Loucy (cell line): ENCODE measurements around the gene LRRC4C.

Source experiments
- H2AFZ ChIP-seq: fragments of 200-600 bp; sonication (generic); 2 replicates; pipeline ENCODE4 v1.6.0; 2016; ENCODE audit warnings: antibody characterized with exemption, mild to moderate bottlenecking, low read length, moderate library complexity
- H3F3A ChIP-seq: fragments of 200-600 bp; 2 replicates; pipeline ENCODE4 v1.6.0; 2016; ENCODE audit warnings: antibody characterized with exemption, low read depth, mild to moderate bottlenecking
- H3K27me3 ChIP-seq: fragments of 200-600 bp; sonication (generic); 2 replicates; pipeline ENCODE4 v1.6.1; 2014; ENCODE audit warnings: low read length, mild to moderate bottlenecking; ENCODE audit not compliant: insufficient read depth, poor library complexity, severe bottlenecking
- H3K36me3 ChIP-seq: fragments of 200-600 bp; sonication (generic); 2 replicates; pipeline ENCODE4 v1.6.1; 2016; ENCODE audit warnings: low read length; ENCODE audit not compliant: insufficient read depth
- H3K4me1 ChIP-seq: fragments of 200-600 bp; sonication (generic); 2 replicates; pipeline ENCODE4 v1.5.1; 2014; ENCODE audit warnings: low read length, mild to moderate bottlenecking; ENCODE audit not compliant: insufficient read depth, poor library complexity, severe bottlenecking
- H3K4me2 ChIP-seq: fragments of 200-600 bp; sonication (generic); 2 replicates; pipeline ENCODE4 v1.6.0; 2014; ENCODE audit warnings: antibody characterized with exemption, low read length, low read depth, mild to moderate bottlenecking; ENCODE audit not compliant: poor library complexity, severe bottlenecking
- H3K4me3 ChIP-seq: fragments of 200-600 bp; sonication (generic); 2 replicates; pipeline ENCODE4 v1.5.1; 2014; ENCODE audit warnings: low read length, mild to moderate bottlenecking, mixed read lengths; ENCODE audit not compliant: poor library complexity, severe bottlenecking
- H3K79me2 ChIP-seq: fragments of 200-600 bp; sonication (generic); 2 replicates; pipeline ENCODE4 v1.6.1; 2014; ENCODE audit warnings: low read length; ENCODE audit not compliant: insufficient read depth
- H3K9ac ChIP-seq: fragments of 200-600 bp; sonication (generic); 2 replicates; pipeline ENCODE4 v1.6.0; 2014; ENCODE audit warnings: mild to moderate bottlenecking, low read depth, low read length, moderate library complexity; ENCODE audit not compliant: poor library complexity, severe bottlenecking
- H3K9me2 ChIP-seq: fragments of 200-600 bp; sonication (generic); replicated peaks from 2 replicates; pipeline ENCODE4 v1.6.1; 2016; ENCODE audit warnings: low read depth, low read length, mixed read lengths
- H3K9me3 ChIP-seq: fragments of 200-600 bp; sonication (generic); 2 replicates; pipeline ENCODE4 v1.6.1; 2014; ENCODE audit warnings: mild to moderate bottlenecking, antibody characterized with exemption, low read length, low read depth; ENCODE audit not compliant: insufficient read depth
- H4K20me1 ChIP-seq: fragments of 200-600 bp; sonication (generic); 2 replicates; pipeline ENCODE4 v1.6.0; 2014; ENCODE audit warnings: antibody characterized with exemption, low read length, mild to moderate bottlenecking; ENCODE audit not compliant: insufficient read depth, poor library complexity, severe bottlenecking
- CTCF ChIP-seq: fragments of 200-600 bp; sonication (generic); conservative IDR thresholded peaks from 2 replicates; pipeline ENCODE4 v1.5.1; 2014; ENCODE audit warnings: mild to moderate bottlenecking, antibody characterized with exemption, low read length
- EZH2phosphoT487 ChIP-seq: fragments of 200-600 bp; IDR thresholded peaks from 2 replicates; pipeline ENCODE4 v1.6.1; 2018; ENCODE audit warnings: antibody characterized with exemption, mild to moderate bottlenecking, moderate library complexity, borderline replicate concordance

Gene LRRC4C

GRCh38 chr11:40445391-40445790, 1014.1 kb downstream of the LRRC4C start:
- H3K4me3 ChIP-seq, result no peak overlapping the region
- H3K36me3 ChIP-seq, result no peaks in the 10 kb centered on the region
- H3K27me3 ChIP-seq, result no peaks in the 10 kb centered on the region
- no peaks in the 10 kb centered on the region for H3K79me2 ChIP-seq
- no peaks in the 10 kb centered on the region for H3K9me2 ChIP-seq
- H3K9me3 ChIP-seq, result no peaks in the 10 kb centered on the region; the same call in 1 of the 2 replicates
- no peaks in the 10 kb centered on the region for H4K20me1 ChIP-seq
- no peaks in the 10 kb centered on the region for H3K4me1 ChIP-seq
- no peaks in the 10 kb centered on the region for H3F3A ChIP-seq
- no peak for TF ChIP-seq EZH2phosphoT487
- TF ChIP-seq CTCF, result no peak
- H3K4me2 ChIP-seq, result no peak overlapping the region
- H2AFZ ChIP-seq, result no peak overlapping the region
- H3K9ac ChIP-seq, result no peak overlapping the region

- H3F3A ChIP-seq, result no peaks in the 10 kb centered on the region
- H3K9me3 ChIP-seq, result no peaks in the 10 kb centered on the region; the same call in 1 of the 2 replicates
- no peaks in the 10 kb centered on the region for H3K4me1 ChIP-seq
- no peaks in the 10 kb centered on the region for H3K27me3 ChIP-seq
- H3K9ac ChIP-seq, result no peak overlapping the region
- H3K79me2 ChIP-seq, result no peaks in the 10 kb centered on the region
- H3K4me2 ChIP-seq, result no peak overlapping the region
- no peaks in the 10 kb centered on the region for H3K9me2 ChIP-seq
- no peak overlapping the region for H3K4me3 ChIP-seq
- H3K36me3 ChIP-seq, result no peaks in the 10 kb centered on the region
- no peak for TF ChIP-seq EZH2phosphoT487
- TF ChIP-seq CTCF, result no peak
- no peaks in the 10 kb centered on the region for H4K20me1 ChIP-seq
- no peak overlapping the region for H2AFZ ChIP-seq
Measured at GRCh38 chr11:40444151-40444550, 1015.3 kb downstream of the LRRC4C start.

GRCh38 chr11:40435344-40435743, 1024.1 kb downstream of the LRRC4C start:
- Histone ChIP-seq H3K4me1 (no peaks in the 10 kb centered on the region), H3K9me2 (no peaks in the 10 kb centered on the region), H3K36me3 (no peaks in the 10 kb centered on the region), H3K79me2 (no peaks in the 10 kb centered on the region), H3K4me2 (no peak overlapping the region), H3K4me3 (no peak overlapping the region), H2AFZ (no peak overlapping the region), H3K27me3 (no peaks in the 10 kb centered on the region), H4K20me1 (no peaks in the 10 kb centered on the region), H3K9ac (no peak overlapping the region), H3K9me3 (no peaks in the 10 kb centered on the region), H3F3A (no peaks in the 10 kb centered on the region)
- TF ChIP-seq EZH2phosphoT487 (no peak), CTCF (no peak)
